Activated CD4-positive, alpha-beta T cell treated with anti-CD3 and anti-CD28 coated beads for 24 hours (primary cell): ENCODE measurements around the gene FARP1.

Experiments used
- DNase-seq, 2 donors: peaks; one replicate each; pipeline ENCODE4 v3.0.0-alpha.2; 2020; ENCODE audit warnings: low read depth in 2 of 2

FARP1 gene

GRCh38 chr13:98286799-98287198 lies 143.9 kb downstream of the FARP1 start:
- no peak for DNase-seq

GRCh38 chr13:98288211-98288610 lies 145.3 kb downstream of the FARP1 start:
- no peak for DNase-seq

GRCh38 chr13:98289339-98289945 lies 146.5 kb downstream of the FARP1 start:
- DNase-seq: no peak

GRCh38 chr13:98290261-98290660 lies 147.4 kb downstream of the FARP1 start:
- no peak for DNase-seq

- no peak for DNase-seq
These were observed 148.8 kb downstream of the FARP1 start for GRCh38 chr13:98291658-98292057.

- DNase-seq: no peak
These were observed 150.2 kb downstream of the FARP1 start for GRCh38 chr13:98293103-98293502.

- no peak for DNase-seq
These were observed 150.8 kb downstream of the FARP1 start for GRCh38 chr13:98293570-98294142.

- no peak for DNase-seq
These were observed 152.5 kb downstream of the FARP1 start for GRCh38 chr13:98295371-98295770.

- DNase-seq: no peak
These were observed 154.2 kb downstream of the FARP1 start for GRCh38 chr13:98297051-98297450.

- DNase-seq: no peak
These were observed 154.9 kb downstream of the FARP1 start for GRCh38 chr13:98297745-98298144.

GRCh38 chr13:98298599-98298998 lies 155.7 kb downstream of the FARP1 start:
- DNase-seq: no peak

GRCh38 chr13:98299235-98299965 lies 156.5 kb downstream of the FARP1 start:
- DNase-seq: no peak

GRCh38 chr13:98299966-98300350 lies 157.1 kb downstream of the FARP1 start:
- DNase-seq: no peak

- no peak for DNase-seq
These were observed 158.2 kb downstream of the FARP1 start for GRCh38 chr13:98300956-98301641.

- DNase-seq: no peak
These were observed 158.8 kb downstream of the FARP1 start for GRCh38 chr13:98301721-98302120.

GRCh38 chr13:98303858-98304257 lies 161.0 kb downstream of the FARP1 start:
- no peak for DNase-seq

GRCh38 chr13:98305670-98306069 lies 162.8 kb downstream of the FARP1 start:
- DNase-seq: no peak

GRCh38 chr13:98307463-98308085 lies 164.7 kb downstream of the FARP1 start:
- DNase-seq: no peak

- no peak for DNase-seq
These were observed 165.4 kb downstream of the FARP1 start for GRCh38 chr13:98308086-98308911.

- no peak for DNase-seq
These were observed 166.9 kb downstream of the FARP1 start for GRCh38 chr13:98309569-98310335.
